ENCODE measurements around the gene MMP8. TPM values are rescaled to one million over a fixed set of nuclear protein-coding genes. Genes with fewer than 3 reads are reported as not detected.

Gene MMP8
- total RNA-seq, 4 donors from 2014 or later: 0.24 to 0.45 TPM; not detected in 2

DNA sequence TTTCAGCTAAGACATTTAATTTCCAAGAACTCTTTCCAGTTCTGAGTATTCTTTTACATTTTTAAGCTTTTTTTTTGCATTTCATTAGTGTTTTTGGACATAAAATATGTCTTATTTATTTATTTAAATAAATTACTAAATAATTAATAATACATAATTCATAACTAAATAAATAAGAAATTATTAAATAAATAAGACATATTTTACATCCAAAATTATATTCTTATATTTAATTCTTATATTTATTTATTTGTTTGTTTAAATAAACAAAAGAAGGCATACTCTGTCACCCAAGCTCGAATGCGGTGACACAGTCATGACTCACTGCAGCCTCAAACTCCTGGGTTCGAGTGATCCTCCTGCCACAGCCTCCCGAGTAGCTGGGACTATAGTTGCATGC lies 16.1 kb downstream of the MMP8 start:
- no peaks in the 10 kb centered on the region for H3K9me3 ChIP-seq
- no peaks in the 10 kb centered on the region for H3K4me1 ChIP-seq
- DNase-seq: no peak
- no peaks in the 10 kb centered on the region for H3K36me3 ChIP-seq
- 68 to 83% methylated on average over 4 of the region's 4 CpGs for WGBS, 2 donors
- TF ChIP-seq POLR2A (IDR thresholded peaks at IDR 0.05): no peak
- TF ChIP-seq, protein P1, sequence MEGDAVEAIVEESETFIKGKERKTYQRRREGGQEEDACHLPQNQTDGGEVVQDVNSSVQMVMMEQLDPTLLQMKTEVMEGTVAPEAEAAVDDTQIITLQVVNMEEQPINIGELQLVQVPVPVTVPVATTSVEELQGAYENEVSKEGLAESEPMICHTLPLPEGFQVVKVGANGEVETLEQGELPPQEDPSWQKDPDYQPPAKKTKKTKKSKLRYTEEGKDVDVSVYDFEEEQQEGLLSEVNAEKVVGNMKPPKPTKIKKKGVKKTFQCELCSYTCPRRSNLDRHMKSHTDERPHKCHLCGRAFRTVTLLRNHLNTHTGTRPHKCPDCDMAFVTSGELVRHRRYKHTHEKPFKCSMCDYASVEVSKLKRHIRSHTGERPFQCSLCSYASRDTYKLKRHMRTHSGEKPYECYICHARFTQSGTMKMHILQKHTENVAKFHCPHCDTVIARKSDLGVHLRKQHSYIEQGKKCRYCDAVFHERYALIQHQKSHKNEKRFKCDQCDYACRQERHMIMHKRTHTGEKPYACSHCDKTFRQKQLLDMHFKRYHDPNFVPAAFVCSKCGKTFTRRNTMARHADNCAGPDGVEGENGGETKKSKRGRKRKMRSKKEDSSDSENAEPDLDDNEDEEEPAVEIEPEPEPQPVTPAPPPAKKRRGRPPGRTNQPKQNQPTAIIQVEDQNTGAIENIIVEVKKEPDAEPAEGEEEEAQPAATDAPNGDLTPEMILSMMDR (IDR thresholded peaks at IDR 0.05): no peak
- intact Hi-C loops (cut with DNase I): no loop called here
- no peaks in the 10 kb centered on the region for H3K27me3 ChIP-seq
- H3K27ac ChIP-seq: no peak overlapping the region
- H3K4me3 ChIP-seq (replicated peaks in 1 of 3): no peak overlapping the region

DNA sequence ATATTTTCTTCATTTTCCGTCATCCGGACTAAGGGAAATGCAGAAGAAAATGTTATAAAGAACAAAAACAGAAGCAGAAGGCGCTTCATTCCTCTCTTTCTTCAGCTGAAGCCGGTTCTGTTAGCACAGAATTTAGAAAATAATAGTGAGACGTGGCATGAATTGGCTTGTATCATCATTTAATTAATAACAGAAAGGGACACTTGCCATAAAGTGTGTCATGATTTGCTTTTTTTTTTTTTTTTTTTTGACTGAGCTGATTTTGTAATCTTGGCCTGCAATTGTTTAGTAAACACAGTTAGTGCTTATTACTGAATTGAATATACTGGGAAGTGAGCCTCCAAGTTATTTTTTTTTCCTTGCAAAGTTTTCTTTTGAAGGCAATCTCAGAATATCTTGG lies 19.1 kb downstream of the MMP8 start, which contains the start of gene MMP27:
Gene MMP27 (minus strand): TSS at position 144 of the 400 bp plus-strand sequence. CDS start 55 bp downstream, at position 89.
- DNase-seq: no peak
- Histone ChIP-seq H3K36me3 (no peaks in the 10 kb centered on the region), H3K27me3 (no peaks in the 10 kb centered on the region), H3K27ac (no peak within 1 kb of the TSS), H3K9me3 (no peaks in the 10 kb centered on the region), H3K4me3 (replicated peaks in 1 of 3) (no peak within 1 kb of the TSS), H3K4me1 (no peaks in the 10 kb centered on the region)
- TF ChIP-seq POLR2A (IDR thresholded peaks at IDR 0.05): no peak
- TF ChIP-seq, protein P1 (IDR thresholded peaks at IDR 0.05): no peak
- intact Hi-C loops (cut with DNase I): no loop called here
- WGBS, 2 donors: 68 to 71% methylated on average over 5 of the region's 5 CpGs

DNA sequence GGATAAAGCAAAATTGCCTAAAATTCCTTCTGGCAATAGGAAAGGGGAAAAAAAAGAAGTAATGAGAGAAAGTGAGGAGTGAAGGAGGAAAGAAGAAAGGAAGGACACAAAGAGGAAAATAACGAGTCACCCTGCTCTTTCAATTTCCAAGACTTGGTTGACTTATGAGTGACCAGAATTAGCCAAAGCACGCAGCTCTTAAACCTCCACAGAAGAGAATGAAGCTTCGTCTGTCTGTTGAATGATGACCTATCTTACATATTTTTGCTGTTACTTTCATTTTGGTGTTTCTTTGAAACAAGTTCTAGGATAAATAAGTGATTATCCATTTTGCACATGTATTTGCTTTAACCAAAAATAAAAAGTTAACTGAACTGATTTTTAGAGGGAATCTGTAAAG lies 19.9 kb downstream of the MMP8 start:
- H3K36me3 ChIP-seq: no peaks in the 10 kb centered on the region
- 78 to 83% methylated on average over 3 of the region's 3 CpGs for WGBS, 2 donors
- no peaks in the 10 kb centered on the region for H3K4me1 ChIP-seq
- intact Hi-C loops (cut with DNase I): no loop called here
- no peaks in the 10 kb centered on the region for H3K27me3 ChIP-seq
- H3K4me3 ChIP-seq (replicated peaks in 1 of 3): no peak overlapping the region
- TF ChIP-seq, protein P1 (IDR thresholded peaks at IDR 0.05): no peak
- TF ChIP-seq POLR2A (IDR thresholded peaks at IDR 0.05): no peak
- H3K9me3 ChIP-seq: no peaks in the 10 kb centered on the region
- no peak overlapping the region for H3K27ac ChIP-seq
- DNase-seq: no peak

DNA sequence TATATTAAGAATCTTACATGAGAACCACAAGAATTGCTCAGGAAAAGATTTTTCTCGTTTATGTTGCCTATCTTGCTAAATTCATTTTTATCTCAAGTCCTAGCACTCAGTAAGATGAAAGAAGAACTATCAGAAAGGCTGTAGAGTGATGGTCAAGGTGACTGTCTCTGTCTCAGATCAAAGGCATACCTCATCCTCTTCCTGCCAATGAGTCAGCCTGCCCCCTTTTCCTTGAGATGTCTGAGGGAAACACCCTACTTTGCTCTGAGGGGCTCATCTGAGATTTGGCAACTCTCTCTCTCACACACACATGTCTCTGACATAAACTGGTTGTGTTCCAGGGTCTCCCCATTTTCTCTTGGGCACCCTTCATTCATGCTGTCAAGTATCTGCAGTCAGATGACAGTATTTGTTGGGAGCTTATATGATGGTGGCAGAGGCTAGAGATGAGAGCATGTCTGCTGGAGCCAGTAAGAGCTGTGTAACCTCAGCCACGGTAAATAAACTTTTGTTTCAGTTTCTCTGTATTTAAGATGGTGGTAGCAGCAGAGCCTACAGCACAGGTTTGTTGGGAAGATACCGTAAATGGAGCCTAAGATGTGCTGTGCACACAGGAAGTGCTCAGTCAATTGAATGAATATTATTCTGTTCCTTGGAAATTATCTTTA lies 20.8 kb downstream of the MMP8 start:
- H3K9me3 ChIP-seq: no peaks in the 10 kb centered on the region
- H3K27ac ChIP-seq: no peak overlapping the region

DNA sequence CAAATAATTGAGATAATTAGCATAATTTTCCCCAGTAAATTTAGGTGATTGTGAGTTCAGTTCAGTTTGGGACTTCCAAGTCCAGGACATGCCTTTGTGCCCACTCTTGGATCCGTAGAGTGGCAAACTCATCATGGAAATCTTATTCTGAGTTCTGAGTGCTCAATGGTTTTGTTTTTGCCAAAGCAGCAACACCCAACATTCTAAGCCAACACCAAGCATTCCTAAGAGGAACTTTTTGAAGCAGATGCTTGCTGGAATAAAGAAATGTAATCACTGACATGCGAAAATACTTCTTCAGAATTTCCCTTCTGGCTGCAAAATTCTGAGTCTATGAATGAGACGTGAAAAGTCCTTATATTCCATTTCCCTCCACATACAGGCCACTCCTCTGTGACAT lies 29.6 kb downstream of the MMP8 start:
- H3K4me3 ChIP-seq (replicated peaks in 1 of 3): no peak overlapping the region
- no peak for DNase-seq
- H3K27ac ChIP-seq: no peak overlapping the region
- 75 to 82% methylated on average over 3 of the region's 3 CpGs for WGBS, 2 donors
- TF ChIP-seq, protein P1 (IDR thresholded peaks at IDR 0.05): no peak
- no peak for TF ChIP-seq POLR2A (IDR thresholded peaks at IDR 0.05)
- no peaks in the 10 kb centered on the region for H3K4me1 ChIP-seq
- no peaks in the 10 kb centered on the region for H3K9me3 ChIP-seq
- H3K27me3 ChIP-seq: no peaks in the 10 kb centered on the region
- intact Hi-C loops (cut with DNase I): no loop called here
- no peaks in the 10 kb centered on the region for H3K36me3 ChIP-seq

More for the DNA sequence above, 20.8 kb downstream of the MMP8 start:
- no peaks in the 10 kb centered on the region for H3K27me3 ChIP-seq
- H3K4me3 ChIP-seq (replicated peaks in 1 of 3): no peak overlapping the region
- H3K4me1 ChIP-seq: no peaks in the 10 kb centered on the region
- DNase-seq: no peak
- TF ChIP-seq, protein P1 (IDR thresholded peaks at IDR 0.05): no peak
- intact Hi-C loops (cut with DNase I): no loop called here
- no peaks in the 10 kb centered on the region for H3K36me3 ChIP-seq
- WGBS, 2 donors: 81 to 91% methylated on average over 3 of the region's 3 CpGs

Measured in thyroid gland (tissue), 4 donors.